ENCODE measurements around the gene NADK.

DNA sequence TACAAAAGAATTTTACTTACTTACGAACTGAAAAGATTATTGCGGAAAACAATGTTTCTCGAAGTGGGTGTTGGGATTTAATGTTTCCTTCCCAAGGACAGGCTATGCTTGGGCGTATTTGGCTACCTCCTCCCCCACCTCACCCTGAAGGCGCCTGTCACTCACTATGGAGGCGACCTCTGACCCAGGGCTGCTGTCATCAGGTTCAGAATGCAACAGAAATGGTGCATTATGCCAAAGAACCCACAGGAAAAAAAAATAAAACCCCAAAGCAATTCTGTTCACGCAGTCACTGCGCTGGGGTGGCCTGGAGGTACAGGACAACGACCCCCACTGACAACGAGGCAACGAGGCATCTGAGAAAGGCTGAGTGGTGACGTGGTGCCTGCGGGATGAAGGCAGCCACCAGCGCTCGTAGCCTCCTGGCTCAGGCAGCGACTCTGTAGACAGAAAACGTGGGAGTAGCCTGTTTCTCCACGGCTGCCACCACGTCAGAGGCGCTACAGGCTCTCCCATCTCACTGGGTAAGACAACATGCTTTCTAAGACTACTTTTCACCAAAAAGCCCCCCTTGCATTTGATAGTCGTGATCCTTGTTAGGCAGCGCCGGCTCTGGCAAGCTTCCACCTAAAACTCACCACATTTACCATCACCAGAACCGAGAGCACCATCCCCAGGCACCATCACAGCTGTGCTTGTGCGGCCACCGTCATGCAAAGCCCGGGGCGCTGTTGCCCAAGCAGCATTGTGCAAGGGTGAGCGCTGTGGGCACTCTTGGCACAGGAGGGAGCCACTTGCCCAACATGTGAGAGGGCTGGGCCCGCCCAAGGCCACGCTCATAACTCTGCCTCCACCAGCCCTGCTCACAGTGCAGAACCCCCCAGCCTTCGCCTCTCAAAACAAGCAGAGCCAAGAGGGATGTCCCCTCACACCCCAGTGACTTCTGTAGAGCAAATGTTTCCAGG, 14.3 kb downstream of the NADK start:
- TF ChIP-seq CTCF (IDR thresholded peaks at IDR 0.05) (no peak), POLR2A (IDR thresholded peaks at IDR 0.05) (no peak)

Data from prostate gland (tissue), 2 donors.